GM12875 (cell line): ENCODE measurements around the gene NUP37.

Experiments
- H3K4me3 ChIP-seq: one replicate; pipeline ENCODE4 v1.5.1; 2011; ENCODE audit warnings: low read depth, low read length, control low read depth
- TF ChIP-seq, protein P1 (sequence below): IDR thresholded peaks from 2 replicates; pipeline ENCODE4 v1.5.1; 2011; ENCODE audit warnings: low read depth, mild to moderate bottlenecking, control low read depth, inconsistent platforms, low read length, moderate library complexity, borderline replicate concordance; ENCODE audit not compliant: insufficient read depth

The NUP37 gene

DNA sequence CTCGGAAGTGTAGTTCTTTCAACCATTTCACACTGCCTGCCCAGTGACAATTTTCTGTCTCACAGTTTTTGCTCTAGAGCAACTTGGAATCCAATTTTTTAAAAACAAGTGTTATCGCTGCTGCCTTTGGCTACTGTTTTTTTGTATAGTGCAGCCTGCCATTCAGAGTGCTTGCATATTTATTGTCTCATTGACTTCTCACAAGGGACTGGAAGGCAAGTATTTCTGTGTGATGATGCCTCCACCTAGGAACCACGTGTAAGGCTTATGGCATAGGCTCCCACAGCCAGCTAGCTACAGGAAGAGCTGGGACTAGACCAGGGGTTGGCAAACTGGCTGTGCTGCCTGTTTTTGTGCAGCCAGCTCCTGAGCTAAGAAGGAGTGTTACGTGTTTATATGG is 972 bp upstream of the NUP37 start:
- TF ChIP-seq, protein P1, sequence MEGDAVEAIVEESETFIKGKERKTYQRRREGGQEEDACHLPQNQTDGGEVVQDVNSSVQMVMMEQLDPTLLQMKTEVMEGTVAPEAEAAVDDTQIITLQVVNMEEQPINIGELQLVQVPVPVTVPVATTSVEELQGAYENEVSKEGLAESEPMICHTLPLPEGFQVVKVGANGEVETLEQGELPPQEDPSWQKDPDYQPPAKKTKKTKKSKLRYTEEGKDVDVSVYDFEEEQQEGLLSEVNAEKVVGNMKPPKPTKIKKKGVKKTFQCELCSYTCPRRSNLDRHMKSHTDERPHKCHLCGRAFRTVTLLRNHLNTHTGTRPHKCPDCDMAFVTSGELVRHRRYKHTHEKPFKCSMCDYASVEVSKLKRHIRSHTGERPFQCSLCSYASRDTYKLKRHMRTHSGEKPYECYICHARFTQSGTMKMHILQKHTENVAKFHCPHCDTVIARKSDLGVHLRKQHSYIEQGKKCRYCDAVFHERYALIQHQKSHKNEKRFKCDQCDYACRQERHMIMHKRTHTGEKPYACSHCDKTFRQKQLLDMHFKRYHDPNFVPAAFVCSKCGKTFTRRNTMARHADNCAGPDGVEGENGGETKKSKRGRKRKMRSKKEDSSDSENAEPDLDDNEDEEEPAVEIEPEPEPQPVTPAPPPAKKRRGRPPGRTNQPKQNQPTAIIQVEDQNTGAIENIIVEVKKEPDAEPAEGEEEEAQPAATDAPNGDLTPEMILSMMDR = no peak
- H3K4me3 ChIP-seq = peak overlapping the region; percentile 73

GRCh38 chr12:102120564-102120873 is 605 bp upstream of the NUP37 start:
- peak overlapping the region; percentile 73 for H3K4me3 ChIP-seq
- TF ChIP-seq, protein P1 = no peak

- H3K4me3 ChIP-seq = no peak overlapping the region
- TF ChIP-seq, protein P1 = no peak
Measured at GRCh38 chr12:102118874-102119273, 1.0 kb downstream of the NUP37 start.

GRCh38 chr12:102116392-102116791 is 3.5 kb downstream of the NUP37 start:
- H3K4me3 ChIP-seq = no peak overlapping the region
- TF ChIP-seq, protein P1 = no peak

DNA sequence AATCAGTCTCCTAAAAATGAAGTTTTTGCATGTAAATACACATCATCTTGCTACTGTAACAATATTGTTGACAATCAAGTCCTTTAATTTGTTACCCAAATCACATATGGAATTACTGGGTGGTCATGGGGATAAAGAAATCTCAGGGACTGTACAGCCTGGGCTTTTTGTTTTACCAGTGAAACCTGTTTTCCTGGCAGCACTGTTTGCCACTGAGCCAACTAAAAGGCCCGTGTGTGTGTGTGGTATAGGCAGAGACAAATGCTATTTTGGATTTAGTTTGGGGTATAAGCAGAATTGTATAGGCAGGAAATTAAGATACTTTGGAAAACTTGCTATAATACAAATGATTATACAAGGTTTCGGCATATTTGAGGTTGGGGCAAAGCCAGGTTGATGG is 5.7 kb downstream of the NUP37 start:
- no peak overlapping the region for H3K4me3 ChIP-seq
- TF ChIP-seq, protein P1 = no peak

- TF ChIP-seq, protein P1 = no peak
- H3K4me3 ChIP-seq = no peak overlapping the region
Measured at GRCh38 chr12:102110782-102111181, 9.1 kb downstream of the NUP37 start.

DNA sequence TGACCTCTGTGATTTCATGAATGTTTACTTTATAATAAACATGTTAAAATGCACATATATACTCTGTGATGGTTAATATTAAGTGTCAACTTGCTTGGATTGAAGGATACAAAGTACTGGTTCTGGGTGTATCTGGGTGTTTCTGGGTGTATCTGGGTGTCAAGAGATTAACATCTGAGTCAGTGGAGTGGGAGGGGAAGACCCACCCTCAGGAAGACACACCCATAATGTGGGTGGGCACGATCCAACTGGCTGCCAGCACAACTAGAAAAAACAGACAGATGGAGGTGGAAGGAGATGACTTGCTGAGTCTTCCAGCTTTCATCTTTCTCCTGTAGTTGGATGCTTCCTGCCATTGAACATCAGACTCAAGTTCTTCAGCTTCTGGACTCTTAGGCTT is 11.9 kb downstream of the NUP37 start:
- TF ChIP-seq, protein P1 = no peak
- no peak overlapping the region for H3K4me3 ChIP-seq

DNA sequence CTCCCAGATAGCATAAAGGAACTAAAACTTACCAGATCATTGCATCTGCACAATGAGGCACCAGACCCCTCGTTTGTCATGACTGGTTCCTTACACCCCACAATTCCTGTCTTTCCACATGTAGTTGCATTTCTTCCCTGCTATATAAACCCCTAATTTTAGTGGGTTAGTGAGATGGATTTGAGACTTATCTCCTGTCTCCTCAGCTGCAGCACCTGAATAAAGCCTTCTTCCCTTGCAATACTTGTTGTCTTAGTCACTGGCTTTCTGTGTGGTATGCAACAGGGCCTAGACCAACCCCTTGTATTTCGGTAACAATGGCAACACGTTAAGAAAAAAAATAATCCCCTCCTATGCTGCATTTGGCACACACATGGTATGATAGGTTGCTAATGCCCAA is 13.0 kb downstream of the NUP37 start:
- TF ChIP-seq, protein P1 = no peak
- no peak overlapping the region for H3K4me3 ChIP-seq
